K562 (cell line): ENCODE data around the gene PLEKHM1. TPM values are rescaled to one million over a fixed set of nuclear protein-coding genes. Genes with fewer than 3 reads are reported as not detected.

Experiments
- ATAC-seq: fragments of 200-7000 bp; cut with Tn5 transposase; 3 replicates; pipeline ENCODE4 v1.9.1; 2020; ENCODE audit warnings: moderate library complexity
- BruUV-seq: library from RNA; stranded (reverse); fragments of 400-500 nt; replicated peaks from 2 replicates; lab custom pipeline; 2021; lab: Mats Ljungman, UMichigan
- CTCF ChIA-PET: fragments of 300-600 bp; formaldehyde crosslinking; extraction: SDS; loops from one replicate; lab custom pipeline; 2021; ENCODE audit warnings: low intra/inter-chr PET ratio; lab: Yijun Ruan, JAX
- POLR2A ChIA-PET: fragments of 300-600, 350-650 bp; sonication (Branson Sonifier 250); formaldehyde crosslinking; extraction: SDS; loops from one replicate; lab custom pipeline; 2021; ENCODE audit warnings: antibody characterized with exemption, inconsistent platforms; lab: Yijun Ruan, JAX
- DNase-seq, 4 experiments: peaks; one replicate each; pipeline versions ENCODE4 v3.0.0 to v3.0.0-alpha.2; 2011 to 2018; ENCODE audit warnings: low spot score in 3 of 4, mixed read lengths in 3 of 4; ENCODE audit errors: extremely low read depth in 1 of 4
- FAIRE-seq: peaks from 2 replicates; lab custom pipeline; 2011; peaks lifted over from hg19 to GRCh38; lab: Jason Lieb, UNC
- H2AFZ ChIP-seq: 2 replicates; pipeline ENCODE4 v1.6.0; 2011; ENCODE audit warnings: low read depth, low read length, control low read depth, inconsistent platforms
- H3K27ac ChIP-seq: fragments of 200-600 bp; 3 replicates; pipeline ENCODE4 v1.8.0; 2011; ENCODE audit warnings: low read depth, mild to moderate bottlenecking, control low read depth, inconsistent platforms, low read length, moderate library complexity, mixed read lengths; ENCODE audit errors: extremely low read depth
- H3K27me3 ChIP-seq, 2 experiments: fragments of 300-600 bp in 1 of 2; 2 replicates in 1 of 2; 3 replicates in 1 of 2; pipeline versions ENCODE4 v1.6.0 to v1.8.0; 2011; ENCODE audit warnings: inconsistent platforms in 2 of 2, low read length in 2 of 2, mild to moderate bottlenecking in 1 of 2, mixed read lengths in 1 of 2, moderate library complexity in 1 of 2; ENCODE audit not compliant: control insufficient read depth in 2 of 2, insufficient read depth in 2 of 2
- H3K36me3 ChIP-seq: fragments of 300-600 bp; 3 replicates; pipeline ENCODE4 v1.8.0; 2011; ENCODE audit warnings: mild to moderate bottlenecking, low read length, inconsistent platforms; ENCODE audit not compliant: control insufficient read depth, insufficient read depth
- H3K4me1 ChIP-seq, 2 experiments: fragments of 200-600 bp in 1 of 2; replicated peaks in 1 of 2; 2 replicates in 1 of 2; 3 replicates in 1 of 2; pipeline versions ENCODE4 v1.5.1 to v1.8.0; 2011; ENCODE audit warnings: inconsistent platforms in 2 of 2, low read length in 2 of 2, mild to moderate bottlenecking in 1 of 2, mixed read lengths in 1 of 2, moderate library complexity in 1 of 2; ENCODE audit not compliant: control insufficient read depth in 2 of 2, insufficient read depth in 2 of 2
- H3K4me2 ChIP-seq: 2 replicates; pipeline ENCODE4 v1.6.1; 2011; ENCODE audit warnings: low read length, control low read depth, inconsistent platforms, mixed read lengths; ENCODE audit not compliant: insufficient read depth
- H3K4me3 ChIP-seq: fragments of 200-600 bp; sonication (generic), shearing (Covaris generic); 2 replicates; pipeline ENCODE4 v1.5.1; 2016; ENCODE audit warnings: control low read depth, inconsistent platforms
- H3K79me2 ChIP-seq: fragments of 200-600 bp; 3 replicates; pipeline ENCODE4 v1.8.0; 2011; ENCODE audit warnings: low read length, inconsistent platforms; ENCODE audit not compliant: control insufficient read depth, insufficient read depth
- H3K9ac ChIP-seq, 2 experiments: 2 replicates each; pipeline versions ENCODE4 v1.6.0 to v1.6.1; 2011; ENCODE audit warnings: low read depth in 2 of 2, low read length in 2 of 2, control low read depth in 1 of 2, inconsistent platforms in 1 of 2, mild to moderate bottlenecking in 1 of 2, mixed read lengths in 1 of 2; ENCODE audit not compliant: insufficient read depth in 1 of 2
- H3K9me1 ChIP-seq: one replicate; pipeline ENCODE4 v1.6.0; 2011; ENCODE audit warnings: inconsistent platforms, mild to moderate bottlenecking, low read length, moderate library complexity; ENCODE audit not compliant: control insufficient read depth, insufficient read depth
- H3K9me3 ChIP-seq: replicated peaks from 2 replicates; pipeline ENCODE4 v1.5.1; 2011; ENCODE audit warnings: low read depth, low read length, inconsistent platforms; ENCODE audit not compliant: control insufficient read depth, insufficient read depth
- H4K20me1 ChIP-seq: replicated peaks from 2 replicates; pipeline ENCODE4 v1.6.1; 2011; ENCODE audit warnings: low read length, inconsistent platforms, mixed read lengths; ENCODE audit not compliant: control insufficient read depth, insufficient read depth
- ARHGAP35 ChIP-seq: fragments of 450-650 bp; IDR thresholded peaks from 2 replicates; pipeline ENCODE4 v1.6.1; 2018; ENCODE audit not compliant: partially characterized antibody
- BCOR ChIP-seq: fragments of 450-650 bp; IDR thresholded peaks from 2 replicates; pipeline ENCODE4 v1.6.1; 2016
- CHD2 ChIP-seq: IDR thresholded peaks from 2 replicates; pipeline ENCODE4 v1.6.1; 2011; ENCODE audit warnings: low read depth, low read length
- FOXM1 ChIP-seq, 2 experiments: fragments of 450-650 bp in 1 of 2; sonication (generic) in 1 of 2; formaldehyde crosslinking in 1 of 2; IDR thresholded peaks; 2 replicates each; pipeline versions ENCODE4 v1.6.1 to v1.9.0; 2017 to 2022; ENCODE audit warnings: low read depth in 2 of 2, mild to moderate bottlenecking in 2 of 2, missing genetic modification reagents in 1 of 2, moderate library complexity in 1 of 2
- JUNB ChIP-seq: fragments of 450-650 bp; formaldehyde crosslinking; conservative IDR thresholded peaks from 2 replicates; pipeline ENCODE4 v1.4.0; 2020; ENCODE audit warnings: mild to moderate bottlenecking
- MCM5 ChIP-seq: fragments of 450-650 bp; IDR thresholded peaks from 2 replicates; pipeline ENCODE4 v1.6.1; 2016; ENCODE audit warnings: low read depth
- RBFOX2 ChIP-seq: fragments of 200-400 bp; formaldehyde crosslinking; IDR thresholded peaks from 2 replicates; pipeline ENCODE4 v1.6.1; 2017; ENCODE audit warnings: low read depth, mild to moderate bottlenecking, low read length, moderate library complexity
- SIRT6 ChIP-seq: IDR thresholded peaks from one replicate; pipeline ENCODE4 v1.6.1; 2012; ENCODE audit warnings: low read depth, mild to moderate bottlenecking, control low read depth, inconsistent platforms, low read length, moderate library complexity
- SPI1 ChIP-seq: IDR thresholded peaks from 2 replicates; pipeline ENCODE4 v1.6.1; 2011; ENCODE audit warnings: low read depth, low read length, control low read depth, borderline replicate concordance
- STAT5A ChIP-seq: IDR thresholded peaks from 2 replicates; pipeline ENCODE4 v1.6.1; 2012; ENCODE audit warnings: low read length, inconsistent platforms, borderline replicate concordance
- TBP ChIP-seq: optimal IDR thresholded peaks from 2 replicates; pipeline ENCODE3; 2011; ENCODE audit warnings: low read depth, low read length, improper control_type of control experiment
- WGBS: fragments of 100-300 bp; shearing (Covaris generic); methylation state at CpG from one replicate; pipeline ENCODE4 v1.1.6; 2016; ENCODE audit warnings: low coverage, mixed read lengths; ENCODE audit not compliant: insufficient coverage; ENCODE audit errors: missing lambda C conversion rate; 5-methylcytosine and 5-hydroxymethylcytosine counted together
- in situ Hi-C: fragments of 300-500 bp; cut with MboI; formaldehyde crosslinking; loops from 4 replicates; pipeline ENCODE4 v1.15.0; 2018; ENCODE audit warnings: inconsistent platforms, mixed read lengths
- intact Hi-C: fragments of 100-400 bp; cut with micrococcal nuclease; formaldehyde crosslinking; loops from 2 replicates; pipeline ENCODE4 v1.14.2; 2022
- polyA plus RNA-seq, 8 experiments: library from polyadenylated mRNA; depleted of rRNA in 4 of 8; stranded (reverse) in 5 of 8; unstranded in 3 of 8; fragments of >200 nt; fragmentation: Nextera tagmentation in 2 of 8; fragmentation: Illumina TruSeq in 1 of 8; extraction: Ambion mirVana in 2 of 8; extraction: Trizol in 1 of 8; gene quantifications; 2 replicates each; pipeline versions ENCODE4 v1.2.1 to v1.2.3, GENCODE V29; 2011 to 2014; ENCODE audit warnings: inconsistent platforms in 1 of 8, missing spikeins in 1 of 8
- total RNA-seq, 7 experiments: library from RNA; depleted of rRNA in 6 of 7; stranded (reverse); fragments of >200 nt in 6 of 7; fragmentation: Illumina TruSeq in 2 of 7; extraction: Trizol in 2 of 7; gene quantifications; 2 replicates each; pipeline versions ENCODE4 v1.2.1 to v1.2.3, GENCODE V29; 2011 to 2021; ENCODE audit warnings: low replicate concordance in 1 of 7

Gene PLEKHM1
- total and polyA plus RNA-seq, 9 of the 15 experiments (the other 6 are each of a cell fraction or from before 2014, with no cell fraction given): 0.13 to 23.3 (median 5.7) TPM

GRCh38 chr17:45413498-45413923 is 77.0 kb downstream of the PLEKHM1 start:
- Histone ChIP-seq H3K9ac (no peak overlapping the region), H3K36me3 (no peaks in the 10 kb centered on the region), H3K27ac (no peak overlapping the region), H3K4me2 (no peak overlapping the region), H3K4me3 (no peak overlapping the region), H4K20me1 (peaks cover 5% of the 10 kb centered on the region; the same call in 1 of the 2 replicates), H3K27me3 (no peaks in the 10 kb centered on the region), H3K4me1 (peaks cover 0 to 9% of the 10 kb centered on the region in 2 experiments; a peak in 3 of 5 replicates), H3K9me3 (no peaks in the 10 kb centered on the region), H3K9me1 (peaks cover 2% of the 10 kb centered on the region), H3K79me2 (no peaks in the 10 kb centered on the region), H2AFZ (no peak overlapping the region)
- CTCF ChIA-PET: no interaction called here
- in situ Hi-C loops: loop anchor here (25.0 kb wide), 1 partner anchor 424 kb away; the partner anchor contains the start of gene SPPL2C
- no TSS peak for BruUV-seq
- POLR2A ChIA-PET: interaction anchor here (0.6 kb wide), 1 partner anchor 97 kb away, joined by 3 read pairs; no protein-coding TSS in a partner anchor
- intact Hi-C loops: no loop called here
- TF ChIP-seq RBFOX2 (no peak), ARHGAP35 (no peak), STAT5A (no peak), SPI1 (peak; percentile 93)
- DNase-seq (no peak), FAIRE-seq (no peak), ATAC-seq (peak; percentile 60)
- WGBS: 56% methylated on average over 8 of the region's 9 CpGs

DNA sequence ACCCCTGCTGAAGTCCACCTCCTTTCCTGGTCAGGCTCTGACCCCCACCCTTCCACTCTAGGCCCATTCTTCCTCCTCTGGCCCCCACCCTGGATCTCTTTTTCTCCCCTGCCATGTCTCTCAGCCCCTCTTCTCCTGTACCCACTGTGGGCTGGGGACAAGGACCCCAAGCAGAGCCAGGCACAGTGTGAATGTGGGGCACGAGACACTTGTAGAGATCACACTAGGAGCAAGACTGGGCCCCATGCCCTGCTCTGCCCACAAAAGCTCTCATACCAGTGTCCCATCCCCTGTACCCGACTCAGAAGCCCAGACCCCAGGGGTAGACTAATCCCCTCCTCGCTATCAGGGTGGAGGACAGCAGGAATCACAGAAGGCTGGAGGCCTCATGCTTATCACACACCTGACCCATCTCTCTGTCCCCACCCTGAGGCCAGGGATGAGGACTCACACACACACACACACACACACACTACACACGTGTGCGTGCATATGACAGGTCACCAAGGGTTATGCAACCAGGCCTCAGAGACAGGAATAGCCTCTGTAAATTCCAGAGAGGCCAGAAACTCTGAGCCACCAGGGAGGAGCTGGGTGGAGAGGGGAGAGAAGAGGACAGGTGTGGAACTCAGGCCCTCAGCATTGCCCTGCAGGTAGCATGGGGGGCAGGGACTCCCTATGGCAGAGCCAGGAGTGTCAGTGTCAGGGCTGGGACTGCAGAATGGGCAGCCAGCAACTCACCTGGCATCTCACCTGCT is 79.0 kb downstream of the PLEKHM1 start:
- in situ Hi-C loops: loop anchor here (25.0 kb wide), 1 partner anchor 426 kb away; the partner anchor contains the start of gene SPPL2C
- H2AFZ ChIP-seq: no peak overlapping the region
- no TSS peak for BruUV-seq
- peaks cover 5% of the 10 kb centered on the region; the same call in 1 of the 2 replicates for H4K20me1 ChIP-seq
- no peak overlapping the region for H3K9ac ChIP-seq
- no peaks in the 10 kb centered on the region for H3K27me3 ChIP-seq
- no peak for ATAC-seq
- no peak overlapping the region for H3K27ac ChIP-seq
- CTCF ChIA-PET: no interaction called here
- peaks cover 0 to 9% of the 10 kb centered on the region in 2 experiments; a peak in 3 of 5 replicates for H3K4me1 ChIP-seq
- 49% methylated on average over 5 of the region's 5 CpGs for WGBS
- POLR2A ChIA-PET: no interaction called here
- H3K4me2 ChIP-seq: no peak overlapping the region
- TF ChIP-seq MCM5: no peak
- no peak for TF ChIP-seq SIRT6
- no peak for TF ChIP-seq BCOR
- TF ChIP-seq FOXM1 (IDR thresholded peaks at IDR 0.05; ENCODE audit: low read depth): no peak
- TF ChIP-seq FOXM1 (CRISPR knock-in tag; IDR thresholded peaks at IDR 0.05; ENCODE audit: low read depth): no peak
- TF ChIP-seq JUNB (CRISPR knock-in tag): no peak
- TF ChIP-seq TBP: no peak
- TF ChIP-seq CHD2: no peak
- FAIRE-seq: no peak
- intact Hi-C loops: no loop called here
- H3K79me2 ChIP-seq: no peaks in the 10 kb centered on the region
- no peaks in the 10 kb centered on the region for H3K36me3 ChIP-seq
- no peak for DNase-seq
- H3K9me1 ChIP-seq: peaks cover 2% of the 10 kb centered on the region
- H3K9me3 ChIP-seq: no peaks in the 10 kb centered on the region
- H3K4me3 ChIP-seq: no peak overlapping the region
